Left ventricle myocardium inferior (tissue), 1 donor: ENCODE data around the gene KANK3. TPM values are rescaled to one million over a fixed set of nuclear protein-coding genes. Genes with fewer than 3 reads are reported as not detected.
"Not testable (repeated sequence)": the region's sequence is repeated elsewhere in the genome, so short reads cannot be mapped to it uniquely, and the experiment has no call there.

ENCODE experiments used
- DNase-seq: peaks from one replicate; pipeline ENCODE4 v3.0.0-alpha.2; 2020
- H3K27ac ChIP-seq: fragments of 200-600 bp; replicated peaks from 2 replicates; pipeline ENCODE4 v1.8.0; 2021
- H3K27me3 ChIP-seq: fragments of 200-600 bp; 2 replicates; pipeline ENCODE4 v1.8.0; 2021; ENCODE audit warnings: low read depth
- H3K36me3 ChIP-seq: fragments of 200-600 bp; 2 replicates; pipeline ENCODE4 v1.8.0; 2021
- H3K4me1 ChIP-seq: fragments of 200-600 bp; 2 replicates; pipeline ENCODE4 v1.8.0; 2021
- H3K4me3 ChIP-seq: fragments of 200-600 bp; 2 replicates; pipeline ENCODE4 v1.8.0; 2021; ENCODE audit warnings: mild to moderate bottlenecking, moderate library complexity
- H3K9me3 ChIP-seq: fragments of 200-600 bp; replicated peaks from 2 replicates; pipeline ENCODE4 v1.8.0; 2021
- intact Hi-C: fragments of 100-400 bp; cut with micrococcal nuclease; formaldehyde crosslinking; loops from one replicate; pipeline ENCODE4 v1.11.0; 2022
- total RNA-seq: library from RNA; stranded (reverse); fragmentation: NEBNext Ultra II Directional; extraction: Animal tissue kit (Norgen Biotek cat#: 25700); gene quantifications from one replicate; pipeline ENCODE4 v1.2.1, GENCODE V29; 2021
- TF ChIP-seq, protein P1 (sequence below): fragments of 200-600 bp; IDR thresholded peaks from 2 replicates; pipeline ENCODE4 v1.8.0; 2021; ENCODE audit warnings: antibody characterized with exemption, mild to moderate bottlenecking, borderline replicate concordance
- donor health status: DM: no; HTN: yes; CAD: no; lungs with severe emphysema.

The KANK3 gene
- total RNA-seq, 1 donor from 2014 or later: 19.9 TPM

DNA sequence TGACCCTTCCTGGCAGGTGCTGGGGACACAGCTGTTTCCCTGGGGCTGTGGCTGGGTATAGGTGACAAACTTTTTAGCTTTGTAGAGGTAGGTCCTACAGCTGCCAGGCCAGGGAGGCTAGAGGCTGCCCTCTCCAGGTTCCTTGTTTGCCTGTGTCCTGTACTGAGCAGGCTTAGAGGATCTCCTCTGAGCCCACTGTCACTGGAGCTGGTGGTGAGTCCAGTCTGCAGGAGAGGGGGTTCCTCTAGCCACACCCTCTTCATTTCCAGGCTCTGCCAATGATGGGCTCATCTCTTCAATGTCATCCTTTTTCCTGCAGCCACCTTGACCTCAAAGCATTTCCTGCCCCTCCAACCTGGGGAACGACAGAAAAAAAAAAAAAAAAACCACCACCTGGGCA is 34.5 kb upstream of the KANK3 start:
- no peaks in the 10 kb centered on the region for H3K27me3 ChIP-seq
- TF ChIP-seq, protein P1, sequence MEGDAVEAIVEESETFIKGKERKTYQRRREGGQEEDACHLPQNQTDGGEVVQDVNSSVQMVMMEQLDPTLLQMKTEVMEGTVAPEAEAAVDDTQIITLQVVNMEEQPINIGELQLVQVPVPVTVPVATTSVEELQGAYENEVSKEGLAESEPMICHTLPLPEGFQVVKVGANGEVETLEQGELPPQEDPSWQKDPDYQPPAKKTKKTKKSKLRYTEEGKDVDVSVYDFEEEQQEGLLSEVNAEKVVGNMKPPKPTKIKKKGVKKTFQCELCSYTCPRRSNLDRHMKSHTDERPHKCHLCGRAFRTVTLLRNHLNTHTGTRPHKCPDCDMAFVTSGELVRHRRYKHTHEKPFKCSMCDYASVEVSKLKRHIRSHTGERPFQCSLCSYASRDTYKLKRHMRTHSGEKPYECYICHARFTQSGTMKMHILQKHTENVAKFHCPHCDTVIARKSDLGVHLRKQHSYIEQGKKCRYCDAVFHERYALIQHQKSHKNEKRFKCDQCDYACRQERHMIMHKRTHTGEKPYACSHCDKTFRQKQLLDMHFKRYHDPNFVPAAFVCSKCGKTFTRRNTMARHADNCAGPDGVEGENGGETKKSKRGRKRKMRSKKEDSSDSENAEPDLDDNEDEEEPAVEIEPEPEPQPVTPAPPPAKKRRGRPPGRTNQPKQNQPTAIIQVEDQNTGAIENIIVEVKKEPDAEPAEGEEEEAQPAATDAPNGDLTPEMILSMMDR: no peak
- peaks cover 12% of the 10 kb centered on the region for H3K9me3 ChIP-seq
- intact Hi-C loops: no loop called here
- DNase-seq: no peak
- H3K27ac ChIP-seq: no peak overlapping the region
- peaks cover 11% of the 10 kb centered on the region for H3K4me1 ChIP-seq
- no peak overlapping the region for H3K4me3 ChIP-seq
- H3K36me3 ChIP-seq: peaks cover 28% of the 10 kb centered on the region

DNA sequence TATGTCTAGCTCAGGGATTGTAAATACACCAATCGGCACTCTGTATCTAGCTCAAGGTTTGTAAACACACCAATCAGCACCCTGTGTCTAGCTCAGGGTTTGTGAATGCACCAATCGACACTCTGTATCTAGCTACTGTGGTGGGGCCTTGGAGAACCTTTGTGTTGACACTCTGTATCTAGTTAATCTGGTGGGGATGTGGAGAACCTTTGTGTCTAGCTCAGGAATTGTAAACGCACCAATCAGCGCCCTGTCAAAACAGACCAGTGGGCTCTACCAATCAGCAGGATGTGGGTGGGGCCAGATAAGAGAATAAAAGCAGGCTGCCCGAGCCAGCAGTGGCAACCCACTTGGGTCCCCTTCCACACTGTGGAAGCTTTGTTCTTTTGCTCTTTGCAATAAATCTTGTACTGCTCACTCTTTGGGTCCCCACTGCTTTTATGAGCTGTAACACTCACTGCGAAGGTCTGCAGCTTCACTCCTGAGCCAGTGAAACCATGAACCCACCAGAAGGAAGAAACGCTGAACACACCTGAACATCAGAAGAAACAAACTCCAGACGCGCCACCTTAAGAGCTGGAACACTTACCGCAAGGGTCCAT is 33.4 kb upstream of the KANK3 start:
- H3K4me3 ChIP-seq, H3K27ac ChIP-seq, H3K27me3 ChIP-seq, intact Hi-C loops, DNase-seq: not testable (repeated sequence)
- Histone ChIP-seq H3K36me3 (peaks cover 39% of the 10 kb centered on the region), H3K9me3 (peaks cover 12% of the 10 kb centered on the region), H3K4me1 (peaks cover 13% of the 10 kb centered on the region)

DNA sequence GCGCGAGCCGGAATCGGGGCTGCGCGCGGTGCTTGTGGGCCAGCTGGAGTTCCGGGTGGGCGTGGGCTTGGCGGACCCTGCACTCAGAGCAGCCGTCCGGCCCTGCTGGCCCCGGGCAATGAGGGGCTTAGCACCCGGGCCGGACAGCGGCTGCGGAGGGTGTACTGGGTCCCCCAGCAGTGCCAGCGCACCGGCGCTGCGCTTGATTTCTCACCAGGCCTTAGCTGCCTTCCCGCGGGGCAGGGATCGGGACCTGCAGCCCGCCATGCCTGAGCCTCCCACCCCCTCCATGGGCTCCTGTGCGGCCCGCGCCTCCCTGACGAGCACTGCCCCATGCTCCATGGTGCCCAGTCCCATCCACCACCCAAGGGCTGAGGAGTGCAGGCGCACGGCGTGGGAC is 32.7 kb upstream of the KANK3 start:
- Histone ChIP-seq H3K4me1 (peaks cover 20% of the 10 kb centered on the region), H3K36me3 (peaks cover 46% of the 10 kb centered on the region), H3K9me3 (peaks cover 12% of the 10 kb centered on the region)
- H3K27me3 ChIP-seq, H3K27ac ChIP-seq, H3K4me3 ChIP-seq, intact Hi-C loops, DNase-seq: not testable (repeated sequence)

DNA sequence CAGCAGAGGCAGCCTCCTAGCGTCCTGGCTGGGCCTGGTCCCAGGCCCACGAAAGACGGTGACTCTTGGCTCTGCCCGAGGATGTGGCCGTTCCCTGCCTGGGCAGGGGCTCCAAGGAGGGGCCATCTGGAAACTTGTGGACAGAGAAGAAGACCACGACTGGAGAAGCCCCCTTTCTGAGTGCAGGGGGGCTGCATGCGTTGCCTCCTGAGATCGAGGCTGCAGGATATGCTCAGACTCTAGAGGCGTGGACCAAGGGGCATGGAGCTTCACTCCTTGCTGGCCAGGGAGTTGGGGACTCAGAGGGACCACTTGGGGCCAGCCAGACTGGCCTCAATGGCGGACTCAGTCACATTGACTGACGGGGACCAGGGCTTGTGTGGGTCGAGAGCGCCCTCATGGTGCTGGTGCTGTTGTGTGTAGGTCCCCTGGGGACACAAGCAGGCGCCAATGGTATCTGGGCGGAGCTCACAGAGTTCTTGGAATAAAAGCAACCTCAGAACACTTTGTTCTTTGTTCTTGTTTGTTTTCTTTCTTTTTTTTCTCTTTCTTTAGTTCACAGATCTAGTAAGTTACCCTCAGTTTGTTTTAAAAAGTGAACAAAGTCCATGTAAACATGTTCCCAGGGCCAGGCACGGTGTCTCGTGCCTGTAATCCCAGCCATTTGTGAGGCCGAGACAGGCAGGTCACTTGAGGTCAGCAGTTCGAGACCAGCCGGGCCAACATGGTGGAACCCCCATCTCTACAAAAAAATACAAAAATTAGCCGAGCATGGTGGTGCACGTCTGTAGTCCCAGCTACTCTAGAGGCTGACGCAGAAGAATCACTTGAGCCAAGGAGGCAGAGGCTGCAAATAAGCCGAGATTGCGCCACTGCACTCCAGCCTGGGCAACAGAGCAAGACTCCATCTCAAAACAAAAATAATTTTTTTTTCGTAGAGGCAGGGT is 31.1 kb upstream of the KANK3 start:
- TF ChIP-seq, protein P1: no peak
- intact Hi-C loops: no loop called here
- H3K9me3 ChIP-seq: no peaks in the 10 kb centered on the region
- DNase-seq: no peak
- peaks cover 32% of the 10 kb centered on the region for H3K4me1 ChIP-seq
- peaks cover 52% of the 10 kb centered on the region for H3K36me3 ChIP-seq
- H3K27ac ChIP-seq: peak overlapping the region; percentile 44
- no peak overlapping the region for H3K4me3 ChIP-seq
- H3K27me3 ChIP-seq: no peaks in the 10 kb centered on the region

DNA sequence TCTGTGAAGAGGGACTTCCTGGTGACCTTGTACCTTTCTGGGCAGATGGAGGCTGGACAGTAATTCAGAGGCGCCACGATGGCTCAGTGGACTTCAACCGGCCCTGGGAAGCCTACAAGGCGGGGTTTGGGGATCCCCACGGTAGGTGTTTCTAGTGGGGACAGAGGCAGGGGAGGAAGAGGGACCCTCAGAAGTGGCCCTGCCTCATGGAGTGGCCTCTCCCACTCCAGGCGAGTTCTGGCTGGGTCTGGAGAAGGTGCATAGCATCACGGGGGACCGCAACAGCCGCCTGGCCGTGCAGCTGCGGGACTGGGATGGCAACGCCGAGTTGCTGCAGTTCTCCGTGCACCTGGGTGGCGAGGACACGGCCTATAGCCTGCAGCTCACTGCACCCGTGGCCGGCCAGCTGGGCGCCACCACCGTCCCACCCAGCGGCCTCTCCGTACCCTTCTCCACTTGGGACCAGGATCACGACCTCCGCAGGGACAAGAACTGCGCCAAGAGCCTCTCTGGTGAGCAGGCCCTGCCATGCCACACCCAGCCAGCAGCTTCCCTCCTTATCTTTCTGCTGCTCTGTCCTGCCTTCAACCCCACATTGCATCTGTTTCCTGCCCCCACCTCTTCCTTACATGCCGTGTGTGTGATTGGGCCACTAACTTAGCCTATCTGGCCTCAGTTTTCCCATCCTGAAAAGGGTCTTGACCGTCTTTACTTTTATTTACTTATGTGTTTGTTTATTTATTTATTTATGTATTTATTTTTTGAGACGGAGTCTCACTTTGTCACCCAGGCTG is 28.1 kb upstream of the KANK3 start:
- peaks cover 62% of the 10 kb centered on the region for H3K4me1 ChIP-seq
- H3K9me3 ChIP-seq: no peaks in the 10 kb centered on the region
- peak overlapping the region; percentile 50 for H3K27ac ChIP-seq
- DNase-seq: no peak
- no peak overlapping the region for H3K4me3 ChIP-seq
- peaks cover 59% of the 10 kb centered on the region for H3K36me3 ChIP-seq
- intact Hi-C loops: no loop called here
- H3K27me3 ChIP-seq: no peaks in the 10 kb centered on the region
- TF ChIP-seq, protein P1: no peak
